HFF-Myc (cell line): ENCODE data around the gene BIN1.
A peak's percentile ranks its signal among the peaks of the same experiment; 100 is the strongest.

Source experiments
- DNase-seq: peaks from one replicate; pipeline ENCODE4 v3.0.0-alpha.2; 2011; ENCODE audit warnings: low read depth; ENCODE audit errors: extremely low read depth
- H3K4me3 ChIP-seq: replicated peaks from 2 replicates; pipeline ENCODE4 v1.5.1; 2011; ENCODE audit warnings: low read depth, mild to moderate bottlenecking, control low read depth, low read length
- CTCF ChIP-seq: IDR thresholded peaks from 2 replicates; pipeline ENCODE4 v1.5.1; 2012; ENCODE audit warnings: mild to moderate bottlenecking, low read depth, low read length, control low read depth; ENCODE audit errors: missing control alignments

Gene BIN1

GRCh38 chr2:127118038-127118437, 11.1 kb upstream of the BIN1 start:
- H3K4me3 ChIP-seq = no peak overlapping the region
- TF ChIP-seq CTCF = no peak
- no peak for DNase-seq

- no peak for DNase-seq
- TF ChIP-seq CTCF = no peak
- H3K4me3 ChIP-seq = no peak overlapping the region
These were observed 10.6 kb upstream of the BIN1 start for GRCh38 chr2:127117603-127118002.

- DNase-seq = no peak
- H3K4me3 ChIP-seq = no peak overlapping the region
These were observed 8.7 kb upstream of the BIN1 start for GRCh38 chr2:127115471-127116199.

GRCh38 chr2:127110985-127111384, 4.0 kb upstream of the BIN1 start:
- no peak for TF ChIP-seq CTCF
- no peak for DNase-seq
- no peak overlapping the region for H3K4me3 ChIP-seq

More at GRCh38 chr2:127115471-127116199, 8.7 kb upstream of the BIN1 start:
- TF ChIP-seq CTCF = no peak

GRCh38 chr2:127108090-127108523, 1.2 kb upstream of the BIN1 start:
- no peak overlapping the region for H3K4me3 ChIP-seq
- no peak for DNase-seq
- no peak for TF ChIP-seq CTCF

- no peak for DNase-seq
- TF ChIP-seq CTCF = no peak
- peak overlapping the region; percentile 92 for H3K4me3 ChIP-seq
These were observed 657 bp upstream of the BIN1 start for GRCh38 chr2:127107622-127107999.
